ENCODE results near the gene MRPL23. TPM values are rescaled to one million over a fixed set of nuclear protein-coding genes. Genes with fewer than 3 reads are reported as not detected.

Gene MRPL23
- total RNA-seq, 1 donor from 2014 or later: 60.8 TPM

- Mint-ChIP-seq H3K4me3 (no peak overlapping the region), H3K4me1 (peaks cover 4% of the 10 kb centered on the region), H3K27me3 (ENCODE audit: low read depth) (no peaks in the 10 kb centered on the region), H3K27ac (ENCODE audit: unreplicated experiment) (no peak overlapping the region), H3K9me3 (no peaks in the 10 kb centered on the region), H3K36me3 (ENCODE audit: low read depth) (no peaks in the 10 kb centered on the region)
- no peak for DNase-seq (ENCODE audit: low read depth, low spot score)
- no peak for TF ChIP-seq CTCF (conservative IDR thresholded peaks at IDR 0.05)
Measured at GRCh38 chr11:1923201-1923956, 23.8 kb upstream of the MRPL23 start.

GRCh38 chr11:1924181-1924580 lies 23.0 kb upstream of the MRPL23 start:
- DNase-seq (ENCODE audit: low read depth, low spot score): no peak
- H3K27me3 Mint-ChIP-seq (ENCODE audit: low read depth): no peaks in the 10 kb centered on the region

GRCh38 chr11:1924646-1925372 lies 22.3 kb upstream of the MRPL23 start:
- Mint-ChIP-seq H3K4me1 (peaks cover 4% of the 10 kb centered on the region), H3K27ac (ENCODE audit: unreplicated experiment) (no peak overlapping the region), H3K4me3 (no peak overlapping the region), H3K27me3 (ENCODE audit: low read depth) (no peaks in the 10 kb centered on the region), H3K9me3 (no peaks in the 10 kb centered on the region), H3K36me3 (ENCODE audit: low read depth) (no peaks in the 10 kb centered on the region)
- TF ChIP-seq CTCF (conservative IDR thresholded peaks at IDR 0.05): no peak
- DNase-seq (ENCODE audit: low read depth, low spot score): no peak

More at GRCh38 chr11:1924181-1924580, 23.0 kb upstream of the MRPL23 start:
- H3K4me1 Mint-ChIP-seq: peaks cover 4% of the 10 kb centered on the region
- H3K4me3 Mint-ChIP-seq: no peak overlapping the region
- H3K36me3 Mint-ChIP-seq (ENCODE audit: low read depth): no peaks in the 10 kb centered on the region
- TF ChIP-seq CTCF (conservative IDR thresholded peaks at IDR 0.05): no peak
- no peaks in the 10 kb centered on the region for H3K9me3 Mint-ChIP-seq
- no peak overlapping the region for H3K27ac Mint-ChIP-seq (ENCODE audit: unreplicated experiment)

- Mint-ChIP-seq H3K9me3 (no peaks in the 10 kb centered on the region), H3K4me1 (peaks cover 4% of the 10 kb centered on the region), H3K27me3 (ENCODE audit: low read depth) (no peaks in the 10 kb centered on the region), H3K27ac (ENCODE audit: unreplicated experiment) (no peak overlapping the region), H3K4me3 (no peak overlapping the region), H3K36me3 (ENCODE audit: low read depth) (no peaks in the 10 kb centered on the region)
- DNase-seq (ENCODE audit: low read depth, low spot score): no peak
- no peak for TF ChIP-seq CTCF (conservative IDR thresholded peaks at IDR 0.05)
Measured at GRCh38 chr11:1925373-1926155, 21.6 kb upstream of the MRPL23 start.

- H3K4me3 Mint-ChIP-seq: no peak overlapping the region
- H3K27me3 Mint-ChIP-seq (ENCODE audit: low read depth): no peaks in the 10 kb centered on the region
- TF ChIP-seq CTCF (conservative IDR thresholded peaks at IDR 0.05): no peak
Measured at GRCh38 chr11:1926156-1927025, 20.7 kb upstream of the MRPL23 start.

More at GRCh38 chr11:1926156-1927025, 20.7 kb upstream of the MRPL23 start:
- no peak for DNase-seq (ENCODE audit: low read depth, low spot score)
- peaks cover 4% of the 10 kb centered on the region for H3K4me1 Mint-ChIP-seq
- H3K27ac Mint-ChIP-seq (ENCODE audit: unreplicated experiment): peak overlapping the region; percentile 75
- H3K9me3 Mint-ChIP-seq: no peaks in the 10 kb centered on the region
- H3K36me3 Mint-ChIP-seq (ENCODE audit: low read depth): no peaks in the 10 kb centered on the region
